ENCODE data around the gene MOSPD3.

MOSPD3 gene

DNA sequence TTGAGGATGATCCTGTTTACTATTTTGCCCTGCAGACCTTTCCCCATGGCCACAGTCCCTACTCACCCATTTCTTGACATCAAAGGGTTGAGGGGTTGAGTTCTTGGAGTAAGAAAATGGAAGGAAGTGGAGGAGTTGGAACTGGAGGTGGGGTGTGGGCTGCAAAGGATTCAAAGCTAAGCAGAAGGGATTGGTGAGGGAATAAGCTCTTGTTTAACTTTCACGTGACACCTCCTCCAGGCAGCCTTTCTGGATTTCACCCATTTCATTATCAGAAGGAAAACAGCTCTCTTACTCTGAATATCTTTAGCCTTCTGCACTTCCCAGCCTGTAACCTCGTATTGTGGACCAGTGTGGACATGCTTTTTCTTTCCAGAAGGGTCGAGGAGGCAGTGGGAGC lies 13.7 kb downstream of the MOSPD3 start:
- peaks cover 18% of the 10 kb centered on the region for H3K4me1 ChIP-seq (ENCODE audit: insufficient read depth, low read length)
- no peaks in the 10 kb centered on the region for H3K36me3 ChIP-seq (ENCODE audit: insufficient read depth, low read length)
- TF ChIP-seq EZH2 (IDR thresholded peaks at IDR 0.05; ENCODE audit: borderline replicate concordance, low read depth, low read length, severe bottlenecking): no peak
- TF ChIP-seq, protein P1, sequence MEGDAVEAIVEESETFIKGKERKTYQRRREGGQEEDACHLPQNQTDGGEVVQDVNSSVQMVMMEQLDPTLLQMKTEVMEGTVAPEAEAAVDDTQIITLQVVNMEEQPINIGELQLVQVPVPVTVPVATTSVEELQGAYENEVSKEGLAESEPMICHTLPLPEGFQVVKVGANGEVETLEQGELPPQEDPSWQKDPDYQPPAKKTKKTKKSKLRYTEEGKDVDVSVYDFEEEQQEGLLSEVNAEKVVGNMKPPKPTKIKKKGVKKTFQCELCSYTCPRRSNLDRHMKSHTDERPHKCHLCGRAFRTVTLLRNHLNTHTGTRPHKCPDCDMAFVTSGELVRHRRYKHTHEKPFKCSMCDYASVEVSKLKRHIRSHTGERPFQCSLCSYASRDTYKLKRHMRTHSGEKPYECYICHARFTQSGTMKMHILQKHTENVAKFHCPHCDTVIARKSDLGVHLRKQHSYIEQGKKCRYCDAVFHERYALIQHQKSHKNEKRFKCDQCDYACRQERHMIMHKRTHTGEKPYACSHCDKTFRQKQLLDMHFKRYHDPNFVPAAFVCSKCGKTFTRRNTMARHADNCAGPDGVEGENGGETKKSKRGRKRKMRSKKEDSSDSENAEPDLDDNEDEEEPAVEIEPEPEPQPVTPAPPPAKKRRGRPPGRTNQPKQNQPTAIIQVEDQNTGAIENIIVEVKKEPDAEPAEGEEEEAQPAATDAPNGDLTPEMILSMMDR (IDR thresholded peaks at IDR 0.05; ENCODE audit: borderline replicate concordance, extremely low read depth, low read length, poor library complexity, severe bottlenecking): no peak
- H3K27me3 ChIP-seq (ENCODE audit: insufficient read depth, low read length, poor library complexity): no peaks in the 10 kb centered on the region
- H3K9me3 ChIP-seq (ENCODE audit: insufficient read depth, low read length, severe bottlenecking): no peaks in the 10 kb centered on the region
- ATAC-seq (ENCODE audit: insufficient read depth, low read depth) (no peak), DNase-seq (no peak)
- peak overlapping the region; percentile 96 for H2AFZ ChIP-seq (ENCODE audit: low read depth, low read length)
- no peaks in the 10 kb centered on the region for H3K79me2 ChIP-seq (ENCODE audit: insufficient read depth, low read length)
- H3K4me2 ChIP-seq (ENCODE audit: insufficient read depth, low read length): peak overlapping the region; percentile 94
- H4K20me1 ChIP-seq (ENCODE audit: insufficient read depth, low read length): no peaks in the 10 kb centered on the region
- H3K27ac ChIP-seq (ENCODE audit: low read length): 0 out of 2 replicates have a peak overlapping the region, but pooled peaks have one; percentile 19
- H3K4me3 ChIP-seq (ENCODE audit: low read depth in 1 of 2, low read length in 2 of 2): peak overlapping the region; percentile 5 to 65; a peak in 2 of 4 replicates
- peak overlapping the region; percentile 69; the same call in 1 of the 2 replicates for H3K9ac ChIP-seq (ENCODE audit: low read depth, low read length)

DNA sequence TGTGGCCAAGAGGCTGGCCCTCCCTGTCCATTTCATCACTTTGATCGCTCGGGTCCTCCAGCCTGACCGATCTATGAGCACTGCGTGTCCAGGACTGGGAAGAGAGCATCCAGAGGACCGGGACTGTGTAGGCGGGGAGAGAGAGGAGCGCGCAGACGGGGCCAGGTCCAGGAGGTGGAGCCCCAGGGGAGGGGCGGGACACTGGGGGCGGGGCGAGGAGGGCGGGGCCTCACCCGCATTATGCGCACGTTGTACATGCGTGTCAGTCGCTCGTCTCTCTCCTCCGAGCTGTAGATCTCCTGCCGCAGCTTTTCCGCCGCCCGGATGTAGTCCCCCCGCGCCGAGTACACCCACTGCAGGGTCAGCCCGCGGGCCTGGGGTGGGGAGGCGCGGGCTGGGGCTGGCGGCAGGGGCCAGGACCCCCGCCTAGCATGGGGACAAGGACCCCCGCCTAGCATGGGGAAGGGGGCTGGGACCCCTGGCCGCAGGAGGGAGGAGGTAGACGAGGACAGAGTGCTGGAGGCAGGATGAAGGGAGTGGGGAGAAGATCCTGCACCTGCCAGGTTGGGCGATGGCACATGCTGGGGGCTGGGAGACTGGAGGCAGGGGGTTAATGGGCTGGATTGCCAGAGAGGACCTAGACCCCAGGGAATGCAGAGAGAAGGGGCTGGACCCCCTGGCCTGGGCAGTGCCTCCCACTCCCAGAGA lies 14.3 kb downstream of the MOSPD3 start:
- TF ChIP-seq, protein P1 (IDR thresholded peaks at IDR 0.05; ENCODE audit: borderline replicate concordance, extremely low read depth, low read length, poor library complexity, severe bottlenecking): no peak
- no peak for TF ChIP-seq EZH2 (IDR thresholded peaks at IDR 0.05; ENCODE audit: borderline replicate concordance, low read depth, low read length, severe bottlenecking)
- Histone ChIP-seq H3K27ac (ENCODE audit: low read length) (peak overlapping the region; percentile 76), H2AFZ (ENCODE audit: low read depth, low read length) (peak overlapping the region; percentile 96), H3K79me2 (ENCODE audit: insufficient read depth, low read length) (no peaks in the 10 kb centered on the region), H3K4me2 (ENCODE audit: insufficient read depth, low read length) (peak overlapping the region; percentile 94), H3K4me3 (ENCODE audit: low read depth in 1 of 2, low read length in 2 of 2) (peak overlapping the region; percentile 9 to 65; a peak in 3 of 4 replicates), H4K20me1 (ENCODE audit: insufficient read depth, low read length) (no peaks in the 10 kb centered on the region), H3K36me3 (ENCODE audit: insufficient read depth, low read length) (no peaks in the 10 kb centered on the region), H3K9me3 (ENCODE audit: insufficient read depth, low read length, severe bottlenecking) (no peaks in the 10 kb centered on the region), H3K9ac (ENCODE audit: low read depth, low read length) (peak overlapping the region; percentile 69), H3K4me1 (ENCODE audit: insufficient read depth, low read length) (peaks cover 18% of the 10 kb centered on the region), H3K27me3 (ENCODE audit: insufficient read depth, low read length, poor library complexity) (no peaks in the 10 kb centered on the region)
- peak; percentile 96 for ATAC-seq (ENCODE audit: insufficient read depth, low read depth)
- DNase-seq: peak; percentile 93

DNA sequence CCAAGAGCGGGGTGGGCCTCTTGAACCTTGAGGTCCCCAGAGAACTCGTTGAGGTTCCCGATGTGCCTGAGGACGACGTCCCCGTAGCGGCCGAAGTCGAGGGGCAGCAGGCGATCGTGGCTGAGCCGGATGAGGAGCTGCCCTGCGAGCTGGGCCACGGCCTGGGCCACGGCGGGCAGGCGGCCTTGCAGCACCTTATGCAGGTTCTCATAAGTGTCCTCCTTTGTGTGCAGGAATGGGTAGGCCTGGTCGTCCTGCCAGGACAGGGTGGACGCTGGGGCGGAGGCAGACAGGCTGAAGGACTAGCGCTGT lies 14.9 kb downstream of the MOSPD3 start:
- Histone ChIP-seq H3K27me3 (ENCODE audit: insufficient read depth, low read length, poor library complexity) (no peaks in the 10 kb centered on the region), H3K27ac (ENCODE audit: low read length) (peak overlapping the region; percentile 76), H3K9me3 (ENCODE audit: insufficient read depth, low read length, severe bottlenecking) (no peaks in the 10 kb centered on the region), H4K20me1 (ENCODE audit: insufficient read depth, low read length) (no peaks in the 10 kb centered on the region), H3K4me3 (ENCODE audit: low read depth in 1 of 2, low read length in 2 of 2) (peak overlapping the region; percentile 9 to 65; a peak in 3 of 4 replicates), H3K4me1 (ENCODE audit: insufficient read depth, low read length) (peaks cover 18% of the 10 kb centered on the region), H3K4me2 (ENCODE audit: insufficient read depth, low read length) (peak overlapping the region; percentile 94), H2AFZ (ENCODE audit: low read depth, low read length) (peak overlapping the region; percentile 88), H3K9ac (ENCODE audit: low read depth, low read length) (peak overlapping the region; percentile 69), H3K36me3 (ENCODE audit: insufficient read depth, low read length) (no peaks in the 10 kb centered on the region), H3K79me2 (ENCODE audit: insufficient read depth, low read length) (no peaks in the 10 kb centered on the region)
- TF ChIP-seq, protein P1 (IDR thresholded peaks at IDR 0.05; ENCODE audit: borderline replicate concordance, extremely low read depth, low read length, poor library complexity, severe bottlenecking): no peak
- TF ChIP-seq EZH2 (IDR thresholded peaks at IDR 0.05; ENCODE audit: borderline replicate concordance, low read depth, low read length, severe bottlenecking): no peak
- DNase-seq (no peak), ATAC-seq (ENCODE audit: insufficient read depth, low read depth) (no peak)

Measured in DND-41 (cell line).